Measurements from ENCODE around the gene SPARCL1.

SPARCL1 gene

GRCh38 chr4:87523307-87523706 is 5.9 kb downstream of the SPARCL1 start:
- peaks cover under 1% of the 10 kb centered on the region for H3K27me3 ChIP-seq (ENCODE audit: insufficient read depth, poor library complexity, severe bottlenecking)
- TF ChIP-seq SPI1 (IDR thresholded peaks at IDR 0.05; ENCODE audit: borderline replicate concordance, low read depth) (no peak), POLR2AphosphoS5 (IDR thresholded peaks at IDR 0.05; ENCODE audit: low read depth) (no peak), GABPA (IDR thresholded peaks at IDR 0.05; ENCODE audit: low read depth) (no peak), CTCF (IDR thresholded peaks at IDR 0.05; ENCODE audit: insufficient read depth, low read length) (no peak), REST (IDR thresholded peaks at IDR 0.05; ENCODE audit: insufficient replicate concordance, low read depth) (no peak)
- H3K4me3 ChIP-seq (replicated peaks; ENCODE audit: insufficient read depth, low read length) = no peak overlapping the region
- no peak for DNase-seq (ENCODE audit: low read depth in 1 of 2, low spot score in 1 of 2)
- H3K27ac ChIP-seq (replicated peaks) = no peak overlapping the region

- no peak for DNase-seq (ENCODE audit: low read depth in 1 of 2, low spot score in 1 of 2)
- Histone ChIP-seq H3K4me3 (replicated peaks; ENCODE audit: insufficient read depth, low read length) (no peak overlapping the region), H3K27me3 (ENCODE audit: insufficient read depth, poor library complexity, severe bottlenecking) (peaks cover 2% of the 10 kb centered on the region), H3K27ac (replicated peaks) (no peak overlapping the region)
- TF ChIP-seq REST (IDR thresholded peaks at IDR 0.05; ENCODE audit: insufficient replicate concordance, low read depth) (no peak), SPI1 (IDR thresholded peaks at IDR 0.05; ENCODE audit: borderline replicate concordance, low read depth) (no peak), CTCF (IDR thresholded peaks at IDR 0.05; ENCODE audit: insufficient read depth, low read length) (no peak), GABPA (IDR thresholded peaks at IDR 0.05; ENCODE audit: low read depth) (no peak)
Measured at GRCh38 chr4:87521757-87522374, 7.3 kb downstream of the SPARCL1 start.

- Histone ChIP-seq H3K27ac (replicated peaks) (no peak overlapping the region), H3K27me3 (ENCODE audit: insufficient read depth, poor library complexity, severe bottlenecking) (peaks cover 2% of the 10 kb centered on the region), H3K4me3 (replicated peaks; ENCODE audit: insufficient read depth, low read length) (no peak overlapping the region)
- no peak for DNase-seq (ENCODE audit: low read depth in 1 of 2, low spot score in 1 of 2)
- no peak for TF ChIP-seq REST (IDR thresholded peaks at IDR 0.05; ENCODE audit: insufficient replicate concordance, low read depth)
- TF ChIP-seq GABPA (IDR thresholded peaks at IDR 0.05; ENCODE audit: low read depth) = no peak
- TF ChIP-seq POLR2AphosphoS5 (IDR thresholded peaks at IDR 0.05; ENCODE audit: low read depth) = no peak
- TF ChIP-seq SPI1 (IDR thresholded peaks at IDR 0.05; ENCODE audit: borderline replicate concordance, low read depth) = no peak
- no peak for TF ChIP-seq CTCF (IDR thresholded peaks at IDR 0.05; ENCODE audit: insufficient read depth, low read length)
Measured at GRCh38 chr4:87521319-87521718, 7.9 kb downstream of the SPARCL1 start.

Data from HL-60 (cell line).